Stomach (tissue), 4 donors: ENCODE data around the gene LIN37.

Source experiments
- POLR2A ChIP-seq, 4 donors: fragments of 450-650 bp; IDR thresholded peaks; one replicate each; pipeline ENCODE4 v1.6.1; 2016; ENCODE audit warnings: antibody characterized with exemption in 4 of 4, control low read depth in 2 of 4, mild to moderate bottlenecking in 1 of 4, moderate library complexity in 1 of 4
- POLR2AphosphoS5 ChIP-seq, 3 donors: sonication (generic); formaldehyde crosslinking; IDR thresholded peaks; one replicate each; pipeline ENCODE4 v1.6.1; 2016; ENCODE audit warnings: antibody characterized with exemption in 3 of 3
- TF ChIP-seq, protein P1 (sequence below), 7 experiments: fragments of 450-650 bp in 4 of 7; fragments of 200-600 bp in 3 of 7; sonication (generic) in 3 of 7; IDR thresholded peaks; one replicate each; pipeline ENCODE4 v1.5.1; 2016 to 2019; ENCODE audit warnings: antibody characterized with exemption in 7 of 7, control low read depth in 2 of 7, mild to moderate bottlenecking in 1 of 7

DNA sequence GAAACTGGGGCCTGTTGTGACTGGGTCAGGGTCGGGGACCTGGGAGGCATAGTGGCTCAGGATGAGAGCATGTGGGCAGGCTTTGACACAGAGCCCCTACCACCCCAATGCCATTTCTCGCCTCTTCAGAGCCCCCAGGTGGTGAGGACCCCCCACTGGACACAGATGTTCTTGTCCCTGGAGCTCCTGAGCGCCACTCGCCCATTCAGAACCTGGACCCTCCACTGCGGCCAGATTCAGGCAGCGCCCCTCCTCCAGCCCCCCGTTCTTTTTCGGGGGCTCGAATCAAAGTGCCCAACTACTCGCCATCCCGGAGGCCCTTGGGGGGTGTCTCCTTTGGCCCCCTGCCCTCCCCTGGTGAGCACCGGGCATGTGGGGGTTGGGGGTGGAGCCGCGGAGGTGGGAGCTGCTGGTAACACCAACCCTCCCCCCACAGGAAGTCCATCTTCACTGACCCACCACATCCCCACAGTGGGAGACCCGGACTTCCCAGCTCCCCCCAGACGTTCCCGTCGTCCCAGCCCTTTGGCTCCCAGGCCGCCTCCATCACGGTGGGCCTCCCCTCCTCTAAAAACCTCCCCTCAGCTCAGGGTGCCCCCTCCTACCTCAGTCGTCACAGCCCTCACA, 16.5 kb upstream of the LIN37 start:
- TF ChIP-seq, protein P1, sequence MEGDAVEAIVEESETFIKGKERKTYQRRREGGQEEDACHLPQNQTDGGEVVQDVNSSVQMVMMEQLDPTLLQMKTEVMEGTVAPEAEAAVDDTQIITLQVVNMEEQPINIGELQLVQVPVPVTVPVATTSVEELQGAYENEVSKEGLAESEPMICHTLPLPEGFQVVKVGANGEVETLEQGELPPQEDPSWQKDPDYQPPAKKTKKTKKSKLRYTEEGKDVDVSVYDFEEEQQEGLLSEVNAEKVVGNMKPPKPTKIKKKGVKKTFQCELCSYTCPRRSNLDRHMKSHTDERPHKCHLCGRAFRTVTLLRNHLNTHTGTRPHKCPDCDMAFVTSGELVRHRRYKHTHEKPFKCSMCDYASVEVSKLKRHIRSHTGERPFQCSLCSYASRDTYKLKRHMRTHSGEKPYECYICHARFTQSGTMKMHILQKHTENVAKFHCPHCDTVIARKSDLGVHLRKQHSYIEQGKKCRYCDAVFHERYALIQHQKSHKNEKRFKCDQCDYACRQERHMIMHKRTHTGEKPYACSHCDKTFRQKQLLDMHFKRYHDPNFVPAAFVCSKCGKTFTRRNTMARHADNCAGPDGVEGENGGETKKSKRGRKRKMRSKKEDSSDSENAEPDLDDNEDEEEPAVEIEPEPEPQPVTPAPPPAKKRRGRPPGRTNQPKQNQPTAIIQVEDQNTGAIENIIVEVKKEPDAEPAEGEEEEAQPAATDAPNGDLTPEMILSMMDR (IDR thresholded peaks at IDR 0.05) = no peak
- no peak for TF ChIP-seq POLR2AphosphoS5 (IDR thresholded peaks at IDR 0.05)
- TF ChIP-seq POLR2A (IDR thresholded peaks at IDR 0.05) = no peak
